Posterior vena cava (tissue), 2 donors: ENCODE data around the gene C16orf82. TPM values are rescaled to one million over a fixed set of nuclear protein-coding genes. Genes with fewer than 3 reads are reported as not detected.
"Not testable (repeated sequence)": the region's sequence is repeated elsewhere in the genome, so short reads cannot be mapped to it uniquely, and the experiment has no call there.

Experiments
- DNase-seq: peaks from one replicate; pipeline ENCODE4 v3.0.0-alpha.2; 2020; ENCODE audit warnings: low spot score
- intact Hi-C, 2 donors: fragments of 100-400 bp; cut with DNase I; formaldehyde crosslinking; loops; one replicate each; pipeline versions ENCODE4 v1.14.1 to v1.14.2; 2022 to 2023
- total RNA-seq, 2 donors: library from RNA; stranded (reverse); fragmentation: NEBNext Ultra II Directional; extraction: Animal tissue kit (Norgen Biotek cat#: 25700); gene quantifications; one replicate each; pipeline ENCODE4 v1.2.1, GENCODE V29; 2021
- donor health status: DM: yes; HTN: yes; CAD: no.
- donor health status: DM: yes; HTN: yes; CAD: no.

Gene C16orf82
- total RNA-seq, 2 donors from 2014 or later, result not detected

DNA sequence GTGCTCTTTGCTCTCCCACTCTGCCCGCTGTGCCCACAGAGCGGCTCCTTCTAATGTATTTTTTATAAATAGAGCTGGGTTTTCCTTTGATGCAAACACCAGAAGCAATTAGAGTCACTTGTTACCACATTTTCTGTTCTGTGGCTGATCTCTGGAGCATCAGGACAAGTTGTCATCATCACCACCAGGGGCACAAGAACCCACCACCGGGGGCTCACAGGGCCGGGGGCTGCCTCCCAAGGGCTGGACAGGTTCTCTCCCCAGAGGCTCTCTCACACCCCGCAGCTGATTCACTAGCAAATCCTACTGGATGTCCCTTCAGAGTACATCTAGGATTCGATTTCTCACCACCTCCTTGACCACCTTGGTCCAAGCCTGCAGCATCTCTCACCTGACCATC is 18.5 kb downstream of the C16orf82 start:
- no peak for DNase-seq
- intact Hi-C loops, result no loop called here

DNA sequence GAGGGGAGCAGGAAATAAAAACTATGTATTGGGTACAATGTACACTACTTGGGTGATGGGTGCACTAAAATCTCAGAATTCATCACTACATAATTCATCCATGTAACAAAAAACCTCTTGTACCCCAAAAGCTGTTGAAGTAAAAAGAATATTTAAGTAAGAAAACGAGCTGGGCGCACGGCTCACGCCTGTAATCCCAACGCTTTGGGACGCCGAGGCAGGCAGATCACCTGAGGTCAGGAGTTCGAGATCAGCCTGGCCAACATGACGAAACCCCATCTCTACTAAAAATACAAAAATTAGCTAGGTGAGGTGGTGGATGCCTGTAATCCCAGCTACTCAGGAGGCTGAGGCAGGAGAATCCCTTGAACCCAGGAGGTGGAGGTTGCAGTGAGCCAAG is 19.3 kb downstream of the C16orf82 start:
- DNase-seq, intact Hi-C loops: not testable (repeated sequence)

DNA sequence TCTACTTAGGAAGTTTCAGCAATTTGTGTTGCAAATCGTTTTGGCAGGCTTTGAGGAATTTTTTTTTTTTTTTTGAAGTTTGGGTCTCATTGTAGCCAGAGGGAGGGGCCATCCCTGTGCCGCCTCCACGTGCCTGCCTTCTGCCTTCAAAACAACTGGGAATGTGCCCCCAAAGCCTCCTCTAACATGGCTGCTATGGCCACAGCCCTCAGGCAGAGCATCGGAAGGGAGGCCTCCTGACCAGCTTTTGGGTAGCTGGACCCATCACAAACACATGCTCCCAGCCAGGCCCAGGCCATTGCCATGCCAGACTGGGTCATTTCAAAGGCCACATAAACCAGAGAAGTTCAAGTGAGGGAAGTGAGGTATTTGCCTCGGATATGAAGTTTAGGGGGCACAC is 21.5 kb downstream of the C16orf82 start:
- no peak for DNase-seq
- intact Hi-C loops, result no loop called here

DNA sequence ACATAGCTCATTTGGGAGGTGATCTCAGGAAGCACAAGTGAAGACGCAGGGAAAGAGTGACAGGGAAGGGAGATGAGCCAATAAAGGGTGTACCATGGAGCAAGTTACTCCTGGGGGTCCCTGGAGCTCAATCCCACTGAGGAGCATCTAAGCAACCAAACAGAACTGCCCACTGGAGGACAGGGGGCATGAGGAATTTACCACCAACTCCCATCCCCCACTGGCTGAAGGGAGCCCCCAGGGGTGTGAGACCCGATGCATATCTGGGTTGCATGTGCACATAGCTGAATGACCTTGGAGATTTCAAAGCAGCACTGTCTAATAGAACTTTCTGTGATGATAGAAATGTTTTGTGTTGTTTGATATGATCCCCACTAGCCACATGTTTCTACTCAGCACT is 29.6 kb downstream of the C16orf82 start:
- intact Hi-C loops, result no loop called here
- DNase-seq, result no peak

DNA sequence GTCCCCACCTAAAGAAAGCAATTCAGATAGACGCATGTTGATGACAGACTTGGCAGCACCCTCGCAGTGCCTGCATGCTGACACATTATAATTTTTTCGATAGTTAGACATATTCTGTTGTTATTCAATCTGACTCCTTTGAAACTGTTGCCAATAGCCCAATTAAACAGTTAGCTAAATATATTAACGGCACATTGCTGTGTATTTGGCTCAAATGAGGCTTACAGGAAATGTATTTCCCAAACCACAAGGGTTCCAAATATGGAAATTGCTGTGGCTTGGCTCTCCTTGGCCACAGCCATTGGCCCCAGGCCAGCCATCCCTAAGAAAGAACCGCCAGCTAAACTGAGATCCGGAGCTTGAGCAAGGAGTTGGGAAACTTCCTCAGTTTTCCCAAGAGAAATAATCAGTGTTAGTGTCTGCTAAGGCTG is 31.1 kb downstream of the C16orf82 start:
- DNase-seq, result peak; percentile 89
- intact Hi-C loops, result no loop called here

DNA sequence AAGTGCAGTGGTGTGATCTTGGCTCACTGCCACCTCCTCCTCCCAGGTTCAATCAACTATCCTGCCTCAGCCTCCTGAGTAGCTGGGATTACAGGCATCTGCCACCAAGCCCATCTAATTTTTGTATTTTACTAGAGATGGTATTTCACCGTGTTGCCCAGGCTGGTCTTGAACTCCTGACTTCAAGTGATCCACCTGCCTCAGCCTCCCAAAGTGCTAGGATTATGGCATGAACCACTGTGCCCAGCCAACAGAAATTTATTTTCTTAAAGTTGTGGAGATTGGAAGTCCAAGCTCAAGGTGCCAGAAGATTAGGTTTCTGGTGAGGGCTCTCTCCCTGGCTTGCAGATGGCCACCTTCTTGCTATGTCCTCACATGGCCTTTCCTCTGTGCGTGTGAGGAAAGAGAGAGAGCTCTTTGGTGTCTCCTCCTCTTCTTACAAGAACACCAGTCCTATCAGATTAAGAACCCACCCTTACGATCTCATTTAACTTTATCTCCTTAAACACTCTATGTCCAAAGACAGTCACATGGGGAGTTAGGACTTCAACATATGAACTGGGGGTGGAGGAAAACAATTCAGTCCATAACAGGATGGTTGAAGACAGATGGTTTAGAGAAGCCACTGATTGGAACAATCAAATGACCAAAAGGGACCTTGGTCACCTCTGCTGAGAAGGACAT is 31.8 kb downstream of the C16orf82 start:
- intact Hi-C loops, result no loop called here

DNA sequence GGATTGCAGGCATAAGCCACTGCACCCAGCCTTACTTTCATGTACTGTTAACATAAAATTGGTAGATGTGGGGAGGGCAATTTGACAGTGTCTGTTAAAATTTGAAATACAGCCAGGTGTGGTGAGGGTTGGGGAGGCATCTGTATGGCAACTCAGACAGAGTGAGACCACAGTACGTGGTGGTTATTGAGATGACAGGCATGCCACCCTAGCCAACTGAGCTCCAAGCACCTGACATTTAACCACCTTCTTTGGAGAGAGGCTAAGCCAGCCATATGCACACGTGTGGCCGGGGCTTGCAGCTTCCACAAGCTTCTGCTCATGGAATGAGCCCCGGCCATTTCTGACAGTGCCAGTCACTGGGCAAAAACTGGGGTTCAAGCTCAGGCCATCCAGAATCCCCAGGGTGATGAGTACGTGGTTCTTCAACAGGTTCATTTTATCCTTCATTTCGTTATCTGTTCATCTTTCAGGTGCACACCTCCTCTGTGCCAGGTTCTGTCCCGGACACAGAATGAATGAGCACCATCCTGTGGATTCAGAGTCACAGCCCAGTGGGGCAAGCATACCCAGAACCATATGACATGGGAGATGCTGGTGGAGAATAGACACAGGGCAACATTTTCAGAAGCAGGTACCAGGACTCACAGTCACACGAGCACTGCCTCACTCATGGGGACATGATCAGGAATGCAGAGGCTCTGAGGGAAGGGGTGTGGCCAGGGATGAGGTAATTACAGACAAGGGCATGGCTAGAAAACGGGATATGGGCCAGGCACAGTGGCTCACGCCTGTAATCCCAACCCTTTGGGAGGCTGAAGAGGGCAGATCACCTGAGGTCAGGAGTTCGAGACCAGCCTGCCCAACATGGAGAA is 36.2 kb downstream of the C16orf82 start:
- intact Hi-C loops, result loop anchor here in 1 of 2 donors (10.0 kb wide), 1 partner anchor 1268 kb away; no protein-coding TSS in a partner anchor
- DNase-seq, result no peak

More for the DNA sequence above, 31.8 kb downstream of the C16orf82 start:
- no peak for DNase-seq

DNA sequence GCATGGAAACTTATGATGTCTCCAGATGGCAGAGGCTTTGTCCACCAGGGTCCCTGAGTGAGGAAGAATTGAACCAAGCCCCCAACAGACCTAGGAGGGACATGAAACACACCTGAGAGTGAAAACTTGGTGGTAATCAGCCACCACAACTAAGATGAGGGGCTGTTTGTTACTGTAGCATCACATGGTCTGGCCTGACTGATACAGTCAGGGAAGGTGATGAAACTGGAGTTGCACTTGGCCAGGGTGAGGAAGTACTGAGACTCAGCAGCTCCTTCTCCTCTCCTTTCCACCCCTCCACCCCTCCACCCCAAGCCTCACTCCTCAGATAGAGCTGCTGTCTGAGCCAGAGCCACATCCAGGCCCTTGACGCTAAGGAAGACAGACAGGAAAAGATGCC is 37.2 kb downstream of the C16orf82 start:
- intact Hi-C loops, result loop anchor here in 1 of 2 donors (10.0 kb wide), 1 partner anchor 1269 kb away; no protein-coding TSS in a partner anchor
- no peak for DNase-seq

DNA sequence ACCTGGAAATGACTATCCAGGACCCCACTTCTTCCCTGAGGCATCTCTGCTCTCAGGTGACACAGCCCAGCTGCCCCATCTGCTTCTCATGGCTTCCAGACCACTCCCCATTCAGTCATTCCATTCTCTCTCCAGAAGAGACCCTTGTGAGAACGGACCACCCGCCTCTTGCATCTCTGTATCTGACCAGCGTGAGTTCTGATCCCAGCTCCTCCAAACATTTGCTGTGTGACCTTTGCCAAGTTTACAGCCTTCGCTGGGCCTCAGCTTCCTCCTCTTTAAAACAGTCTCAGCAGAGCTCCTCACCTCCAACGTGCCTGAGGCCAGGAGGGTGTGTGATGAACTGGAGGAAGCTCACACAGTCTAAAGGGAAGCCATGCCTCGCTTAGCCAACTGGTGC is 39.6 kb downstream of the C16orf82 start:
- intact Hi-C loops, result loop anchor here in 1 of 2 donors (10.0 kb wide), 1 partner anchor 1272 kb away; no protein-coding TSS in a partner anchor

DNA sequence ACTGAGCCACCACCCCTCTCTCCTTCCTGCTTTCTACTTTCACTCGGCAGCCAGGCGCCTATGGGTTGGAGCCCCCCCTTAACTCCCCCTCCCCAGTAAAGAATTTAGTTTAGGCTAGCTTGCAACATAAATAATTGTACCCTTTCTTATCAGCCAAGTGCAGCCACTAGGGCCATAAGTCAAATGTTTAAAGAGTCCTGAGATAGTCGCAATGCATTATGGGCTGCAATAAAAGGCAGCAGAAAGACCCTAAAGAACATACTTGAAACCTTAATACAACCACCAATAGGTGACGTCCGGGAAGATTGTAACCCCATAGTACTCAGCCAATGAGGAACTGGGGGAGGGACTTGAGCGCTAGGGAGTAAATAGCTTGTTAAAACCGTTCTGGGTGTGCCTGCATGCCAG is 40.5 kb downstream of the C16orf82 start:
- no peak for DNase-seq
- intact Hi-C loops, result loop anchor here in 1 of 2 donors (10.0 kb wide), 1 partner anchor 1272 kb away; no protein-coding TSS in a partner anchor

More for the DNA sequence above, 39.6 kb downstream of the C16orf82 start:
- DNase-seq, result no peak

DNA sequence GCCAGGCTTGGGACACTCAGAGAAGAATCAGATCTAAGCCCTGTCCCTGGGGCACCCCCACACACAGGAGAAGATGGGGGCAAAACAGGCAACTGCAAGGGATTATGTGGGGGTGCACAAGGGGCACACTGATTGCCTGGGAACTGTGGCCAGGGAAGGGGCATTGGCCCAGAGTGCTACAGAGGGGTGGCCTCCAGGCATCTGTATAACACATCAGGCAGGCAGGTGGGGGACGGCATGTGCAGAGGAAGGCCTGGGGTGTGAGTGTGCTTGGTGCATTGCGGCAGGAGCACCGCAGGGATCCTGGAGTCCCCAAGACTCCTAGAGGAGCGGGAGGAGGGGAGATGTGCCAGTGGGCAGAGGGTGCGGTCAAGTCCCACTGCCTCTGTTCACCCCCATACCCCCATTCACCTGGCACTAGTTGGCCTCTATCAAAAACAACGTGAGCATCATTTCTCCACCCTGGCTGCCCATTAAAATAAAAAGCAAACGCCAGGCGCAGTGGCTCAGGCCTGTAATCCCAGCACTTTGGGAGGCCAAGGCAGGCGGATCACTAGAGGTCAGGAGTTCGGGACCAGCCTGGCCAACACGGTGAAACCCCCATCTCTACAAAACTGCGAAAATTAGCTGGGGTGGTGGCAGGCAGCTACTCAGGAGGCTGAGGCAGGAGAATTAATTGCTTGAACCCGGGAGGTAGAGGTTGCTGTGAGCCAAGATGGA is 41.5 kb downstream of the C16orf82 start:
- DNase-seq, result no peak
- intact Hi-C loops, result loop anchor here in 1 of 2 donors (10.0 kb wide), 1 partner anchor 1273 kb away; no protein-coding TSS in a partner anchor

DNA sequence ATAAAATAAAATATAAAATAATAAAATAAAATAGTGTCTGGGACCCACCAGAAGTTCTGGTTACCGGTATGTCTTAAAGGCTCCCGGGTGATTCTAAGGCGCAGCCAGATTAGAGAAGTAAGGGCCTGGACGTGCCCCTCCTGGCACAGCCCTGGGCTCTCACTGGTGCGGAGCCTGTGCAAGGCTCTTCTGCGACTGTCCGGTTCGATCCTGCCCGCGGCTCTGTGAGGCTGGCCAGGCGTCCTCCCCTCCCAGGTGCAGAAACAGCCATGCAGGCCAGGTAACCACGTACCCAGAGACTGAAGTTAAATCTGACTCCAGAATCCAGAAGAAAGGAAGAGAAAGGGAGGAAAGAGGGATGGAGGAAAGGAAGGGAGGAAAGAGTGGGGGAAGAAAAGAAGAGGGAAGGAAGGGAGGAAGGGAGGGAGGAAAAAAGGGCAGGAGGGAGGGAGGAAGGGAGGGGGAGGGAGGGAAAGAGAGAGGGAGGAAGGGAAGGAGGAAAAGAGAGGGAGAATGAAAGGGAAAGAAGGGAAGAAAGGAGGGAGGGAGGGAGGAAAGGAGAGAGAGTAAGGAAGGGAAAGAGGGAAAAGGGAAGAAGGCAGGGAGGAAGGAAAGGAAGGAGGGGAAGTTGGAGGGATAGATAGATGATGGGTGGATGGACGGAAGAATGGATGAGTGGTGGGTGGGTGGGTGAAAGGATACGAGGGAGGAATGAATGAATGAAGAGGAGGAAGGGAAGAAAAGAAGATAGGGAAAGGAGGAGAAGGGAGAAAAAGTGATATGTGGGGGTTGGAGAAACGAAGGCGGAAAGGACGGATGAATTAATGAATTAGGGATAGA is 42.3 kb downstream of the C16orf82 start:
- DNase-seq, result no peak

DNA sequence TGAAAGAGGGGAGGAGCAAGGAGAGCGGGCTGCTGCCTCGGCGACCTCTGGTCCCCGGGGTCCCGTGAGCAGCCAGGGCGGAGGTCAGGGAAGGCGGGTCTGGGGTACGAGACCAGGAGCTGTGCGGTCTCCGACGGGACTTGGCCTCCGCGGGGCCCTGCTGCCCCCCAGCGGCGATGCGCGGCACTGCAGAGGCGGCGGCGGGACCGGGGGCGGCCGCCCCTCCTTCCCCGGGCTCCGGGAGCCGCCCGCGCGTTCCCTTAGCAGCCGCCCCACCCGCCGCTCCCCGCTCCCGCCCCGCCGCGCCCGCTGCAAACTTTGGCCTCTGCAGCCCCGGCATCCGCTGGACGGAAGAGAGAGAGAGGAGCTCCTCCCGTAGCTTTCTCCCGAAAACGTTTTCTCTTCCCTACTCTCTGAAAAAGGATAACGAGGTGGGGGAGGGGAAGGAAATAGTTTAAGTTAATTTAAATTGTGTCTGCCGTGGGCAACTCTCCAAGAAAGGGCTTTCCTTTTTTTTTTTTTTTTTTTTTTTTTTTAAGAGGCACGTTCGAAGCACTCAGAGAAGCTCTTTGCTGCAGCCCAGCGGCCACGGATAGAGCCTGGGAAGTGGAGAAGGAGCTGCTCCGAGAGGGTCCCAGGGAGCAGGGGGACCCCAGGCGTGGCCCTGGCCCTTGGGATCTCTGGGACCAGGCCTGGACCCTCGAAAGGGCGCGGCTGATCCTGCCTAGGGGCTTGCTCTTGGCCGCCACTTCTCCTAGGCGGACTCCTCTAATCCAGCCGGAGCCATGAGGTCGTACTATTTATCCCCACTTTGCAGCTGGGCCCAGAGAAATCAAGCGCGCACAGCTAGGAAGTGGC is 43.2 kb downstream of the C16orf82 start:
- intact Hi-C loops, result loop anchor here in 1 of 2 donors (10.0 kb wide), 1 partner anchor 1275 kb away; no protein-coding TSS in a partner anchor
- DNase-seq, result peak; percentile 93

More for the DNA sequence above, 42.3 kb downstream of the C16orf82 start:
- intact Hi-C loops, result loop anchor here in 1 of 2 donors (10.0 kb wide), 1 partner anchor 1274 kb away; no protein-coding TSS in a partner anchor

DNA sequence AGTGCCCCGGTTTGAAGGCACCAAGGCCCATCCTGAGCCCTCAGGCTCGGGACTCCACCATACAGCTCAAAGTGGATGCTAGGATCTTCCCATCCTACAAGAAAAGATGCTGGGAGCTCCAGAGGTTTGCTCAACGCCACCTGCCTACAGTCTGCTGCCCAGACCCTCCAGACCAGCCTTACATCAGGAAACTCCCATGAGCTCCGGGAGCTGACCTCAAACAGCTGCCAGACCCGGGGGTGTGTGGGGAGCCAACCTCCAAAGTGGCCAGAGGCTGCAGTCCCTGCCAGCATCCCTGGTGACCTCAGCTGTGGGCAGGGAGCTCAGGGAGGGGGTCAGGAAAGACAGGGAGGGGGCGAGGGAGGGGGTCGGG is 43.8 kb downstream of the C16orf82 start:
- DNase-seq, result no peak
- intact Hi-C loops, result no loop called here

DNA sequence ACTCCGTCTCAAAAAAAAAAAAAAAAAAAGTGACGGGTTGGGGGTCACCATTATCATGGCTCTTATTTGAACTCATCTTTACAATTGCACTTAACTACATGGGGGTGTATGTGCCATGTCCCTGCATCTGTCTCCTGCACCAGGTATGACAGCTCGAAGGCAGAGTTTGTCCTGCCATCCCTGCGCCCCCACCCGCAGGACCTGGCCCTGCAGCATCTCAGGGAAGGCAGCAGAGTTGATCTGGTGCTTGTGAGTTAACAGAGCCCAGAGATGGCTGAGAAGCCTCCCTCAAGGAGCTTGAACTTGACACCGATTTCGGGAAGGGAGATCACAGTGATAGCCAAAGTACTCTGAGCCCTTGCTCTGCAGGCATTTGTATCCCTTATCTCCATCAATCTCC is 44.8 kb downstream of the C16orf82 start:
- DNase-seq, result no peak
- intact Hi-C loops, result no loop called here

DNA sequence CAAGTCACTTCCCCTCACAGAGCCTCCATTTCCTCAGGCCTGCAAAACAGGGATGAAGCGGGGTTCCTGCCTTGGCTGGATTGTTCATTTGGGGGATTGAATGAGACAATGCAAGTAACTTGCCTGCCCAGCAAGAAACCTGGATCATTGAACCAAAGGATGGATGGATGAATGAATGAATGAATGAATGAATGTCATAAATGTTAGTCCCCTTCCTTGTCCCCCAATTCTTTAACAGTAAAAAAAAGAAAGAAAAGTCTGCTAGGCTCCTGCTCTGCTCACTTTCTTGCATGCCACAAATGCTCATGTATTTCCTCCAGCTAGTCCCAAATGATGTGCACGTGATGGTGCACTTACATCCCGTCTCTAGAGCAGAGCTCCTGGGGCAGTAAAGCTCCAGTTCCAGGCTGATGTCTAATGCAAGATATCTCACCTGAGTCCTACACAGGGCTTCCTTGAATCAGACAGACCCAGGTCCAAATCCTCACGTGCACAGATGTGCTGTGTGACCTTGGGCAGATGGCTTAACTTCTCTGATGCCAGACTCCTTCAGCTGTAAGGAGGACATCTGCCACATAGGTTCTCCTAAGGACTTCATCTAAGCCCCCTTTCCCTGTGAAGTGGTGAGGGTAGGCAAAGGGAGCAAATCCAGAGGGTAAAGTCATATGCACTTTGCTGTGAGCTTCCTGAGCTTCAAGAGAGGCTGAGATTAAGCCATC is 45.5 kb downstream of the C16orf82 start:
- no peak for DNase-seq
- intact Hi-C loops, result no loop called here

DNA sequence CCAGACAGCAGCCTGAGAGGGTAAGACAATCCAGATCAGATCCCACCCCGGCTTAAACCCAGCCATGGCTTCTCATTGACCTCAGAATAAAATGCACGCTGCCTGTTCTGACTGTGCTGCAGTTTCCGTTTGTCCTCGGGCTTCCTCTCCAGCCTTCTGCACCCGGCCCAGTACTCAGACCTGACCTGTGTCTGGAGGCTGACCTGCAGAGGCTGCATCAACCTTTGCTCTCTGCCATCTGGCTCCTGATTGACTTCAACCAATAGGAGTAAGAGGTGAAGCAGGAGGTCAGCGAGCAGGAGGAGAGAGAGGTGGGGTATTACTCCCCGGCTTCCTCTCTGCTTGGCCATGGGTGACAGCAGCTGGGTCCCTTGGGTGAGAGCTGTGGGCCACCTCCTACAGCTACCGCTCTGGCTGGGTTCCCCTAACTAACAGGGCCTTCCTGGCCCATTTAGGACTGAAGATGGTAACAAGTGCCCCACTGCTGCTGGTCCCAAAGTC is 46.7 kb downstream of the C16orf82 start:
- intact Hi-C loops, result no loop called here
- no peak for DNase-seq
